ENCODE results near the gene ARL11. TPM values are rescaled to one million over a fixed set of nuclear protein-coding genes. Genes with fewer than 3 reads are reported as not detected.
A peak's percentile ranks its signal among the peaks of the same experiment; 100 is the strongest.

Gene ARL11
- total RNA-seq, 1 experiment from 2014 or later = 0.35 TPM

GRCh38 chr13:49585220-49586157, 42.8 kb upstream of the ARL11 start, which contains the start of gene RCBTB1 (continued):
- no peak for TF ChIP-seq CDX4 (CRISPR knock-in tag; IDR thresholded peaks at IDR 0.05; ENCODE audit: borderline replicate concordance)
- TF ChIP-seq NFE2L1 (CRISPR knock-in tag; IDR thresholded peaks at IDR 0.05) = peak; percentile 55; the same call in 1 of the 2 replicates
- TF ChIP-seq ATF1 (CRISPR knock-in tag; IDR thresholded peaks at IDR 0.05) = 0 out of 2 replicates have a peak, but pooled peaks have one; percentile 19
- TF ChIP-seq PREB (CRISPR knock-in tag; IDR thresholded peaks at IDR 0.05; ENCODE audit: borderline replicate concordance) = 0 out of 2 replicates have a peak, but pooled peaks have one; percentile 66
- TF ChIP-seq FOXP1 (CRISPR knock-in tag; IDR thresholded peaks at IDR 0.05; ENCODE audit: borderline replicate concordance) = peak; percentile 76; the same call in 1 of the 2 replicates
- TF ChIP-seq E2F5 (CRISPR knock-in tag; IDR thresholded peaks at IDR 0.05) = peak; percentile 81
- peak; percentile 33; the same call in 1 of the 2 replicates for TF ChIP-seq KAT7 (CRISPR knock-in tag; IDR thresholded peaks at IDR 0.05; ENCODE audit: borderline replicate concordance)
- 0 out of 2 replicates have a peak, but pooled peaks have one; percentile 33 for TF ChIP-seq ZNF281 (CRISPR knock-in tag; IDR thresholded peaks at IDR 0.05)
- TF ChIP-seq CREB1 (CRISPR knock-in tag; IDR thresholded peaks at IDR 0.05) = 0 out of 2 replicates have a peak, but pooled peaks have one; percentile 64
- no peak for TF ChIP-seq ATF3 (CRISPR knock-in tag; conservative IDR thresholded peaks at IDR 0.05)
- peak; percentile 58; the same call in 1 of the 2 replicates for TF ChIP-seq E2F1 (CRISPR knock-in tag; IDR thresholded peaks at IDR 0.05)
- 0 out of 2 replicates have a peak, but pooled peaks have one; percentile 49 for TF ChIP-seq ZNF512 (CRISPR knock-in tag; IDR thresholded peaks at IDR 0.05; ENCODE audit: borderline replicate concordance)
- peak; percentile 89 for TF ChIP-seq MYBL2 (CRISPR knock-in tag; IDR thresholded peaks at IDR 0.05)
- TF ChIP-seq ZNF425 (CRISPR knock-in tag; conservative IDR thresholded peaks at IDR 0.05) = no peak
- TF ChIP-seq ARID4B (CRISPR knock-in tag; IDR thresholded peaks at IDR 0.05; ENCODE audit: borderline replicate concordance) = peak; percentile 52; the same call in 1 of the 2 replicates
- TF ChIP-seq TEAD1 (CRISPR knock-in tag; IDR thresholded peaks at IDR 0.05) = peak; percentile 64; the same call in 1 of the 2 replicates
- TF ChIP-seq MAX (CRISPR knock-in tag; IDR thresholded peaks at IDR 0.05) = peak; percentile 82; the same call in 1 of the 2 replicates

Measured in WTC11 (cell line).